Osteoblast (primary cell): Measurements from ENCODE around the gene MTRF1. TPM values are rescaled to one million over a fixed set of nuclear protein-coding genes. Genes with fewer than 3 reads are reported as not detected.
A peak's percentile ranks its signal among the peaks of the same experiment; 100 is the strongest.

Experiments used
- DNase-seq: peaks from one replicate; pipeline ENCODE4 v3.0.0; 2011; ENCODE audit warnings: low spot score, mixed read lengths; ENCODE audit not compliant: insufficient read length; ENCODE audit errors: missing footprints
- H2AFZ ChIP-seq: 2 replicates; pipeline ENCODE4 v1.6.0; 2011; ENCODE audit warnings: mild to moderate bottlenecking, low read length
- H3K27ac ChIP-seq: 2 replicates; pipeline ENCODE4 v1.5.1; 2011; ENCODE audit warnings: mild to moderate bottlenecking, low read depth, low read length, moderate library complexity
- H3K27me3 ChIP-seq: 2 replicates; pipeline ENCODE4 v1.6.0; 2012; ENCODE audit warnings: mild to moderate bottlenecking, control low read depth, inconsistent platforms, low read length, moderate library complexity; ENCODE audit not compliant: insufficient read depth
- H3K36me3 ChIP-seq: 2 replicates; pipeline ENCODE4 v1.5.1; 2011; ENCODE audit warnings: mild to moderate bottlenecking, low read length, control low read depth, moderate library complexity; ENCODE audit not compliant: insufficient read depth
- H3K4me1 ChIP-seq: 2 replicates; pipeline ENCODE4 v1.5.1; 2011; ENCODE audit warnings: mild to moderate bottlenecking, low read length, control low read depth, moderate library complexity; ENCODE audit not compliant: insufficient read depth
- H3K4me2 ChIP-seq: 2 replicates; pipeline ENCODE4 v1.6.0; 2011; ENCODE audit warnings: mild to moderate bottlenecking, low read length; ENCODE audit not compliant: insufficient read depth
- H3K4me3 ChIP-seq: fragments of 200-600 bp; sonication (generic); 3 replicates; pipeline ENCODE4 v1.5.1; 2012; ENCODE audit warnings: mild to moderate bottlenecking, low read length, inconsistent platforms; ENCODE audit not compliant: insufficient read depth
- H3K79me2 ChIP-seq: 2 replicates; pipeline ENCODE4 v1.6.0; 2012; ENCODE audit warnings: mild to moderate bottlenecking, low read length, control low read depth, inconsistent platforms; ENCODE audit not compliant: insufficient read depth
- H3K9me3 ChIP-seq: 2 replicates; pipeline ENCODE4 v1.5.1; 2011; ENCODE audit warnings: low read depth, low read length, control low read depth
- H4K20me1 ChIP-seq: 2 replicates; pipeline ENCODE4 v1.6.0; 2012; ENCODE audit warnings: mild to moderate bottlenecking, low read length, control low read depth; ENCODE audit not compliant: insufficient read depth
- total RNA-seq: library from RNA; depleted of rRNA; stranded (reverse); fragments of >200 nt; gene quantifications from 2 replicates; pipeline ENCODE4 v1.2.3, GENCODE V29; 2012
- TF ChIP-seq, protein P1 (sequence below): IDR thresholded peaks from 2 replicates; pipeline ENCODE4 v1.5.1; 2011; ENCODE audit warnings: mild to moderate bottlenecking, low read depth, low read length, moderate library complexity; ENCODE audit errors: extremely low read depth

The MTRF1 gene
- total RNA-seq, 1 donor, result 6.9 TPM

DNA sequence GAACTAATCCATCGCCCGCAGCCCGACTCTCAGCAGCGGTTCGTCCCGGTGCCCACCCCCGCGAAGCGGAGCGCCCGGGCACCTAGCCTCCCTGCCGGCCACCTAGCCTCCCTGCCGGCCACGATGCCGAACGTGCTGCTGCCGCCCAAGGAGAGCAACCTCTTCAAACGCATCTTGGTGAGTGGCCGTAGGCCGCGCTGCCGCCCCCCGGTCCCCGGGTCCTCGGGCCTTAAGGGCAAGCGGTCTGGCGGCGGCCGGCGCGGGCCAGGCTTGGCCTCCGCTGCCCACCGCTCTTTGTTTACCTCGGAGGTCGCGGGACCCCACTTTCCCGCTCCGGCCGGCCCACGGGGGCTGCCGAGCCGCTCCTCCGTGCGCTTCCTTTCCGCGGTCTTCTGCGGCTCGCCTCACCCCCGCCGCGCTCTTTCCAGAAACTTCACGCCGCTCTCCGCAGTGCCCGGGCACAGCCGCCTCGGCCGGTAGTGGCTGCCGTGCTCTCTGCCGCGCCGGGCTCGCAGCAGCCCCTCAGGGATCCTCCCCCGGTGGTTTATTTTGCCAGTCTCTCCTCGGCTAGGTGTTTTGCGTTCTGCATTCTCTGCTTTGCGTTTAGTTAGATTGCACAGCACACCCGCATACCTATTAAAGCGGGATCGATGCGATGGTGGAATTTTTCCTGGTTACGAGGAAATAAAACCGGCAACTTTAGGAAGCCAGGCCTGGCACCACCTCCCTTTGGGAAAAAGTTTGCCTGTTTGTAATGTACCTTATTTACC lies 48.2 kb upstream of the MTRF1 start:
- Histone ChIP-seq H3K4me3 (peak overlapping the region; percentile 94), H3K27ac (peak overlapping the region; percentile 90), H4K20me1 (peaks cover 22% of the 10 kb centered on the region), H3K4me1 (peaks cover 14% of the 10 kb centered on the region), H3K9me3 (no peaks in the 10 kb centered on the region), H2AFZ (peak overlapping the region; percentile 93), H3K36me3 (no peaks in the 10 kb centered on the region), H3K27me3 (no peaks in the 10 kb centered on the region), H3K4me2 (peak overlapping the region; percentile 97), H3K79me2 (peaks cover 49% of the 10 kb centered on the region)
- TF ChIP-seq, protein P1, sequence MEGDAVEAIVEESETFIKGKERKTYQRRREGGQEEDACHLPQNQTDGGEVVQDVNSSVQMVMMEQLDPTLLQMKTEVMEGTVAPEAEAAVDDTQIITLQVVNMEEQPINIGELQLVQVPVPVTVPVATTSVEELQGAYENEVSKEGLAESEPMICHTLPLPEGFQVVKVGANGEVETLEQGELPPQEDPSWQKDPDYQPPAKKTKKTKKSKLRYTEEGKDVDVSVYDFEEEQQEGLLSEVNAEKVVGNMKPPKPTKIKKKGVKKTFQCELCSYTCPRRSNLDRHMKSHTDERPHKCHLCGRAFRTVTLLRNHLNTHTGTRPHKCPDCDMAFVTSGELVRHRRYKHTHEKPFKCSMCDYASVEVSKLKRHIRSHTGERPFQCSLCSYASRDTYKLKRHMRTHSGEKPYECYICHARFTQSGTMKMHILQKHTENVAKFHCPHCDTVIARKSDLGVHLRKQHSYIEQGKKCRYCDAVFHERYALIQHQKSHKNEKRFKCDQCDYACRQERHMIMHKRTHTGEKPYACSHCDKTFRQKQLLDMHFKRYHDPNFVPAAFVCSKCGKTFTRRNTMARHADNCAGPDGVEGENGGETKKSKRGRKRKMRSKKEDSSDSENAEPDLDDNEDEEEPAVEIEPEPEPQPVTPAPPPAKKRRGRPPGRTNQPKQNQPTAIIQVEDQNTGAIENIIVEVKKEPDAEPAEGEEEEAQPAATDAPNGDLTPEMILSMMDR, result no peak
- DNase-seq, result peak; percentile 77

- H3K27ac ChIP-seq, result peak within 1 kb of the TSS; percentile 90
- H3K36me3 ChIP-seq, result no peaks in the 10 kb centered on the region
- peak; percentile 97 for DNase-seq
- peaks cover 22% of the 10 kb centered on the region for H4K20me1 ChIP-seq
- H3K79me2 ChIP-seq, result peaks cover 43% of the 10 kb centered on the region
- H3K27me3 ChIP-seq, result no peaks in the 10 kb centered on the region
- peak within 1 kb of the TSS; percentile 97 for H3K4me2 ChIP-seq
- H3K4me1 ChIP-seq, result peaks cover 14% of the 10 kb centered on the region
- H2AFZ ChIP-seq, result peak within 1 kb of the TSS; percentile 93
- H3K9me3 ChIP-seq, result no peaks in the 10 kb centered on the region
- peak within 1 kb of the TSS; percentile 94 for H3K4me3 ChIP-seq
- TF ChIP-seq, protein P1, result no peak
Measured at GRCh38 chr13:41310963-41311405, 47.6 kb upstream of the MTRF1 start, which contains the start of gene NAA16. Gene NAA16, plus strand, starts transcription at chr13:41311267. Its CDS starts 262 bp downstream, at chr13:41311529.

DNA sequence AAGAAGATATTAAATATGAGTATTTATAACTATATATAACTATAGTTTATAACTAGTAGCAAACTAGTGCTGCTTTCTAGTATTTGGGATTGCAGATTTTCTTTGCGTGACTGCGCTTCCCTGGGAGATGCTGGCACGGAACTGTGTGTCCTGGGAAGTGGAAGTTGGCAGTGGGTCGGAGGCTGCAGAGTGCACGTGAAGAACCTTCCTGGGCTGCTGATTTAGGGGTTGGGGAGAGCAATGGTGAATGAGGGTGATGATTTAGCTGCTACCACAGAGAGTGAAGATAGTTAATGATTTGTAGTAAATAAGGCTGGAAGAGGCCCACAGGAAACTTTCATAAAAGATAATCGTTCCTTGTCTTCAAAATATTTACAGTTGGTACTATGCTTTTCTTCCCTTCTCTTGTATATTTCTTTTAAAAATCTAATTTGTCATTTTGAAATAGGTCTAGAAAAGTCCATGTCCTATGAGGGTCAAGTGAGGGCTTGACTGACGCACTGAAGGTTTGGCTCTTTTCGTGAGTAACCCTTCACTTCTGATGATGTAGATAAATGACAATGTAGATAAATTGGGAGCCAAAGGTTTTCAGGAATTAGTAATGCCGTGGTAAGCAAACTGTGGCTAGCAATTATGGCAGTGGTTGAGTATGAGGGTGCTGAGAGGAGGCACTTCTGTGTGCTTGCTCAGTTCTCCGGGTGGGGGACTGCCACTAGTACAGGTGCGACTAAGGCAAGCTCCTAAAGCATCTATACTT lies 44.7 kb upstream of the MTRF1 start:
- DNase-seq, result no peak
- peaks cover 7% of the 10 kb centered on the region for H3K4me1 ChIP-seq
- H4K20me1 ChIP-seq, result peaks cover under 1% of the 10 kb centered on the region
- no peak overlapping the region for H3K4me3 ChIP-seq
- no peak overlapping the region for H3K27ac ChIP-seq
- no peaks in the 10 kb centered on the region for H3K9me3 ChIP-seq
- H3K79me2 ChIP-seq, result peaks cover 14% of the 10 kb centered on the region
- H3K36me3 ChIP-seq, result no peaks in the 10 kb centered on the region
- H3K27me3 ChIP-seq, result no peaks in the 10 kb centered on the region
- no peak overlapping the region for H3K4me2 ChIP-seq
- TF ChIP-seq, protein P1, result no peak
- H2AFZ ChIP-seq, result no peak overlapping the region
